SK-N-SH (cell line): Measurements from ENCODE around the gene IDUA. TPM values are rescaled to one million over a fixed set of nuclear protein-coding genes. Genes with fewer than 3 reads are reported as not detected.

Source experiments
- CTCF ChIA-PET: fragments of 300-600, 350-600 bp; formaldehyde crosslinking; extraction: SDS; loops from one replicate; lab custom pipeline; 2021; lab: Yijun Ruan, JAX
- POLR2A ChIA-PET: fragments of 350-600 bp; sonication (Branson Sonifier 250); formaldehyde crosslinking; extraction: SDS; loops from one replicate; lab custom pipeline; 2020; ENCODE audit warnings: antibody characterized with exemption, inconsistent platforms; lab: Yijun Ruan, JAX
- DNase-seq: peaks from one replicate; pipeline ENCODE4 v3.0.0; 2012
- H2AFZ ChIP-seq: fragments of 200-600 bp; sonication (generic); 2 replicates; pipeline ENCODE4 v1.8.1; 2016; ENCODE audit warnings: antibody characterized with exemption, mild to moderate bottlenecking, low read depth
- H3F3A ChIP-seq: fragments of 200-600 bp; sonication (generic); replicated peaks from 2 replicates; pipeline ENCODE3; 2016; ENCODE audit warnings: antibody characterized with exemption, mild to moderate bottlenecking; ENCODE audit not compliant: insufficient read depth
- H3K27ac ChIP-seq, 2 experiments: fragments of 200-500 bp in 1 of 2; fragments of 200-600 bp in 1 of 2; sonication (Bioruptor generic) in 1 of 2; sonication (generic), shearing (Covaris generic) in 1 of 2; 2 replicates each; pipeline versions ENCODE4 v1.5.1 to v1.6.1; 2014 to 2016; ENCODE audit warnings: low read depth in 2 of 2, inconsistent platforms in 1 of 2, low read length in 1 of 2, mild to moderate bottlenecking in 1 of 2, mixed read lengths in 1 of 2
- H3K27me3 ChIP-seq: fragments of 200-600 bp; sonication (generic), shearing (Covaris generic); 2 replicates; pipeline ENCODE4 v1.6.1; 2016; ENCODE audit warnings: mixed run types; ENCODE audit not compliant: insufficient read depth
- H3K36me3 ChIP-seq, 2 experiments: fragments of 200-500 bp in 1 of 2; fragments of 200-600 bp in 1 of 2; sonication (Bioruptor generic) in 1 of 2; sonication (generic) in 1 of 2; replicated peaks in 1 of 2; 2 replicates each; pipeline versions ENCODE3 to v1.5.1; 2014 to 2016; ENCODE audit warnings: low read length in 1 of 2, mild to moderate bottlenecking in 1 of 2; ENCODE audit not compliant: insufficient read depth in 2 of 2, control insufficient read depth in 1 of 2
- H3K4me1 ChIP-seq, 2 experiments: fragments of 200-500 bp in 1 of 2; fragments of 200-600 bp in 1 of 2; sonication (Bioruptor generic) in 1 of 2; sonication (generic), shearing (Covaris generic) in 1 of 2; 2 replicates each; pipeline versions ENCODE4 v1.5.1 to v1.6.1; 2014 to 2016; ENCODE audit warnings: low read depth in 1 of 2, low read length in 1 of 2, mixed run types in 1 of 2; ENCODE audit not compliant: insufficient read depth in 2 of 2, control insufficient read depth in 1 of 2
- H3K4me2 ChIP-seq: fragments of 200-600 bp; sonication (generic), shearing (Covaris generic); 2 replicates; pipeline ENCODE4 v1.6.1; 2017; ENCODE audit warnings: mixed run types
- H3K4me3 ChIP-seq, 2 experiments: fragments of 200-500 bp in 1 of 2; fragments of 200-600 bp in 1 of 2; sonication (Bioruptor generic) in 1 of 2; sonication (generic), shearing (Covaris generic) in 1 of 2; 2 replicates each; pipeline versions ENCODE4 v1.5.1 to v1.8.1; 2014 to 2016; ENCODE audit warnings: low read depth in 2 of 2, inconsistent platforms in 1 of 2, low read length in 1 of 2, mild to moderate bottlenecking in 1 of 2, mixed read lengths in 1 of 2, moderate library complexity in 1 of 2
- H3K79me2 ChIP-seq: fragments of 200-600 bp; sonication (generic); 2 replicates; pipeline ENCODE4 v1.8.1; 2017; ENCODE audit warnings: mild to moderate bottlenecking; ENCODE audit not compliant: insufficient read depth
- H3K9ac ChIP-seq: fragments of 200-600 bp; sonication (generic); 2 replicates; pipeline ENCODE4 v1.6.1; 2017; ENCODE audit warnings: mixed run types
- H3K9me2 ChIP-seq: fragments of 200-600 bp; sonication (generic); 2 replicates; pipeline ENCODE4 v1.6.1; 2017; ENCODE audit warnings: mixed run types
- H3K9me3 ChIP-seq: fragments of 200-600 bp; sonication (generic); 2 replicates; pipeline ENCODE4 v1.6.1; 2017; ENCODE audit warnings: mixed run types, mild to moderate bottlenecking, moderate library complexity
- H4K20me1 ChIP-seq: fragments of 200-600 bp; sonication (generic); 2 replicates; pipeline ENCODE4 v1.6.1; 2017; ENCODE audit warnings: mild to moderate bottlenecking, mixed run types; ENCODE audit not compliant: insufficient read depth
- ELF1 ChIP-seq: IDR thresholded peaks from 2 replicates; pipeline ENCODE4 v1.4.0; 2012
- EZH2phosphoT487 ChIP-seq: fragments of 200-600 bp; sonication (generic); IDR thresholded peaks from 2 replicates; pipeline ENCODE4 v1.6.1; 2017; ENCODE audit warnings: low read depth, mixed run types, mild to moderate bottlenecking, antibody characterized with exemption, moderate library complexity, borderline replicate concordance
- FOSL2 ChIP-seq: IDR thresholded peaks from 2 replicates; pipeline ENCODE4 v1.4.0; 2012; ENCODE audit warnings: low read depth, mild to moderate bottlenecking, moderate library complexity, borderline replicate concordance
- GATA2 ChIP-seq: sonication (generic); formaldehyde crosslinking; IDR thresholded peaks from 2 replicates; pipeline ENCODE4 v1.5.0; 2020; ENCODE audit warnings: mild to moderate bottlenecking, missing genetic modification reagents
- MXI1 ChIP-seq: IDR thresholded peaks from 2 replicates; pipeline ENCODE4 v1.6.1; 2012; ENCODE audit warnings: mild to moderate bottlenecking, low read depth, low read length, improper control_type of control experiment
- NFIC ChIP-seq: IDR thresholded peaks from 2 replicates; pipeline ENCODE4 v1.4.0; 2012; ENCODE audit warnings: borderline replicate concordance
- POLR2AphosphoS5 ChIP-seq: IDR thresholded peaks from 2 replicates; pipeline ENCODE4 v1.6.1; 2012; ENCODE audit warnings: low read depth, low read length
- RAD21 ChIP-seq: IDR thresholded peaks from 2 replicates; pipeline ENCODE4 v1.6.1; 2012; ENCODE audit warnings: mild to moderate bottlenecking, low read length
- RXRA ChIP-seq: IDR thresholded peaks from 2 replicates; pipeline ENCODE4 v1.4.0; 2012; ENCODE audit warnings: low read depth, mild to moderate bottlenecking, borderline replicate concordance
- SIN3A ChIP-seq: IDR thresholded peaks from 2 replicates; pipeline ENCODE4 v1.6.1; 2012; ENCODE audit warnings: low read depth, mild to moderate bottlenecking, low read length, moderate library complexity, borderline replicate concordance
- TAF1 ChIP-seq: IDR thresholded peaks from 2 replicates; pipeline ENCODE4 v1.6.1; 2012; ENCODE audit warnings: low read depth, mild to moderate bottlenecking, low read length, moderate library complexity, borderline replicate concordance
- YY1 ChIP-seq: IDR thresholded peaks from 2 replicates; pipeline ENCODE4 v1.4.0; 2012; ENCODE audit warnings: low read depth, mild to moderate bottlenecking
- WGBS: methylation state at CpG from one replicate; pipeline ENCODE4 v1.1.6; 2017; ENCODE audit warnings: low lambda C conversion rate; 5-methylcytosine and 5-hydroxymethylcytosine counted together
- polyA plus RNA-seq, 3 experiments: library from polyadenylated mRNA; depleted of rRNA; stranded (reverse); fragments of >200 nt; gene quantifications; 2 replicates each; pipeline ENCODE4 v1.2.3, GENCODE V29; 2012
- TF ChIP-seq, protein P1 (sequence below): fragments of 150-350 bp; IDR thresholded peaks from 2 replicates; pipeline ENCODE4 v1.6.1; 2017; ENCODE audit warnings: antibody characterized with exemption, low read length, low read depth, borderline replicate concordance
- TF ChIP-seq, protein P2 (sequence below): IDR thresholded peaks from 2 replicates; pipeline ENCODE4 v1.6.1; 2012; ENCODE audit warnings: mild to moderate bottlenecking, low read depth, low read length, moderate library complexity
- TF ChIP-seq, protein P3 (sequence below): IDR thresholded peaks from 2 replicates; pipeline ENCODE4 v1.4.0; 2012; ENCODE audit warnings: low read depth, borderline replicate concordance
- TF ChIP-seq, protein P4 (sequence below): IDR thresholded peaks from 2 replicates; pipeline ENCODE4; 2012

Gene IDUA
- polyA plus RNA-seq, 1 of the 3 experiments (the other 2 are of a cell fraction): 24.4 TPM

DNA sequence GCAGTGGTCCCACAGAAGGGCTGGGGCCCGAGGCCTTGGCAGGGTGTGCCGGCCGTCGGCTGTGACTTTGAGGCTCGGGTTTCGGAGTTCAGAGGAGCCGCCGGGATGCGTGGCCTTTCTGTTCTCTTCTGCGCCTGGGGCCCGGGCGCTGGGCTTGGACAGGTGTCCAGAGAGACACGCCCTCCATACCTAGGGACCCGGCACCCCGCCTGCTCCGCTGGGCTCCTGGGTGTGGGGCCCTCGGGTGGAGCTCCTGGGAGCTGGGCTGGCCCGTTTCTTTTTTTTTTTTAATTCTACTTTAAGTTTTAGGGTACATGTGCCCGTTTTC, 35.9 kb downstream of the IDUA start:
- no peaks in the 10 kb centered on the region for H3K79me2 ChIP-seq
- H3K9ac ChIP-seq: no peak overlapping the region
- peaks cover 8% of the 10 kb centered on the region; the same call in 1 of the 2 replicates for H4K20me1 ChIP-seq
- no peaks in the 10 kb centered on the region; a peak in 1 of 4 replicates for H3K4me1 ChIP-seq
- no peak overlapping the region for H3K4me3 ChIP-seq
- no peaks in the 10 kb centered on the region for H3K9me2 ChIP-seq
- CTCF ChIA-PET: no interaction called here
- peaks cover 8% of the 10 kb centered on the region for H3F3A ChIP-seq
- DNase-seq: no peak
- no peak overlapping the region for H3K27ac ChIP-seq
- no peak overlapping the region for H3K4me2 ChIP-seq
- H3K9me3 ChIP-seq: no peaks in the 10 kb centered on the region
- POLR2A ChIA-PET: no interaction called here
- WGBS: 93% methylated on average over 13 of the region's 19 CpGs
- H3K27me3 ChIP-seq: no peaks in the 10 kb centered on the region
- peaks cover 0 to 4% of the 10 kb centered on the region in 2 experiments for H3K36me3 ChIP-seq
- TF ChIP-seq EZH2phosphoT487 (no peak), YY1 (no peak), NFIC (no peak), MXI1 (no peak), RXRA (no peak), GATA2 (CRISPR knock-in tag) (no peak), SIN3A (no peak), TAF1 (no peak), FOSL2 (no peak), POLR2AphosphoS5 (no peak), RAD21 (no peak), ELF1 (no peak)
- TF ChIP-seq, protein P1, sequence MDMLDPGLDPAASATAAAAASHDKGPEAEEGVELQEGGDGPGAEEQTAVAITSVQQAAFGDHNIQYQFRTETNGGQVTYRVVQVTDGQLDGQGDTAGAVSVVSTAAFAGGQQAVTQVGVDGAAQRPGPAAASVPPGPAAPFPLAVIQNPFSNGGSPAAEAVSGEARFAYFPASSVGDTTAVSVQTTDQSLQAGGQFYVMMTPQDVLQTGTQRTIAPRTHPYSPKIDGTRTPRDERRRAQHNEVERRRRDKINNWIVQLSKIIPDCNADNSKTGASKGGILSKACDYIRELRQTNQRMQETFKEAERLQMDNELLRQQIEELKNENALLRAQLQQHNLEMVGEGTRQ: no peak
- TF ChIP-seq, protein P2, sequence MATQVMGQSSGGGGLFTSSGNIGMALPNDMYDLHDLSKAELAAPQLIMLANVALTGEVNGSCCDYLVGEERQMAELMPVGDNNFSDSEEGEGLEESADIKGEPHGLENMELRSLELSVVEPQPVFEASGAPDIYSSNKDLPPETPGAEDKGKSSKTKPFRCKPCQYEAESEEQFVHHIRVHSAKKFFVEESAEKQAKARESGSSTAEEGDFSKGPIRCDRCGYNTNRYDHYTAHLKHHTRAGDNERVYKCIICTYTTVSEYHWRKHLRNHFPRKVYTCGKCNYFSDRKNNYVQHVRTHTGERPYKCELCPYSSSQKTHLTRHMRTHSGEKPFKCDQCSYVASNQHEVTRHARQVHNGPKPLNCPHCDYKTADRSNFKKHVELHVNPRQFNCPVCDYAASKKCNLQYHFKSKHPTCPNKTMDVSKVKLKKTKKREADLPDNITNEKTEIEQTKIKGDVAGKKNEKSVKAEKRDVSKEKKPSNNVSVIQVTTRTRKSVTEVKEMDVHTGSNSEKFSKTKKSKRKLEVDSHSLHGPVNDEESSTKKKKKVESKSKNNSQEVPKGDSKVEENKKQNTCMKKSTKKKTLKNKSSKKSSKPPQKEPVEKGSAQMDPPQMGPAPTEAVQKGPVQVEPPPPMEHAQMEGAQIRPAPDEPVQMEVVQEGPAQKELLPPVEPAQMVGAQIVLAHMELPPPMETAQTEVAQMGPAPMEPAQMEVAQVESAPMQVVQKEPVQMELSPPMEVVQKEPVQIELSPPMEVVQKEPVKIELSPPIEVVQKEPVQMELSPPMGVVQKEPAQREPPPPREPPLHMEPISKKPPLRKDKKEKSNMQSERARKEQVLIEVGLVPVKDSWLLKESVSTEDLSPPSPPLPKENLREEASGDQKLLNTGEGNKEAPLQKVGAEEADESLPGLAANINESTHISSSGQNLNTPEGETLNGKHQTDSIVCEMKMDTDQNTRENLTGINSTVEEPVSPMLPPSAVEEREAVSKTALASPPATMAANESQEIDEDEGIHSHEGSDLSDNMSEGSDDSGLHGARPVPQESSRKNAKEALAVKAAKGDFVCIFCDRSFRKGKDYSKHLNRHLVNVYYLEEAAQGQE: no peak
- TF ChIP-seq, protein P3, sequence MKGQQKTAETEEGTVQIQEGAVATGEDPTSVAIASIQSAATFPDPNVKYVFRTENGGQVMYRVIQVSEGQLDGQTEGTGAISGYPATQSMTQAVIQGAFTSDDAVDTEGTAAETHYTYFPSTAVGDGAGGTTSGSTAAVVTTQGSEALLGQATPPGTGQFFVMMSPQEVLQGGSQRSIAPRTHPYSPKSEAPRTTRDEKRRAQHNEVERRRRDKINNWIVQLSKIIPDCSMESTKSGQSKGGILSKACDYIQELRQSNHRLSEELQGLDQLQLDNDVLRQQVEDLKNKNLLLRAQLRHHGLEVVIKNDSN: no peak
- TF ChIP-seq, protein P4, sequence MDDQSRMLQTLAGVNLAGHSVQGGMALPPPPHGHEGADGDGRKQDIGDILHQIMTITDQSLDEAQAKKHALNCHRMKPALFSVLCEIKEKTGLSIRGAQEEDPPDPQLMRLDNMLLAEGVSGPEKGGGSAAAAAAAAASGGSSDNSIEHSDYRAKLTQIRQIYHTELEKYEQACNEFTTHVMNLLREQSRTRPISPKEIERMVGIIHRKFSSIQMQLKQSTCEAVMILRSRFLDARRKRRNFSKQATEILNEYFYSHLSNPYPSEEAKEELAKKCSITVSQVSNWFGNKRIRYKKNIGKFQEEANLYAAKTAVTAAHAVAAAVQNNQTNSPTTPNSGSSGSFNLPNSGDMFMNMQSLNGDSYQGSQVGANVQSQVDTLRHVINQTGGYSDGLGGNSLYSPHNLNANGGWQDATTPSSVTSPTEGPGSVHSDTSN: no peak
- no peak overlapping the region for H2AFZ ChIP-seq
